GM19455 (cell line): ENCODE measurements around the gene PIGS.

Experiments used
- ATAC-seq: cut with Tn5 transposase; IDR thresholded peaks from one replicate; pipeline ENCODE4 v1.9.1; 2021; ENCODE audit not compliant: unreplicated experiment

Gene PIGS

GRCh38 chr17:28551421-28552175 lies 19.7 kb downstream of the PIGS start:
- ATAC-seq, result no peak

- no peak for ATAC-seq
Observed at GRCh38 chr17:28550858-28551257, 20.5 kb downstream of the PIGS start.

GRCh38 chr17:28549236-28550132 lies 21.8 kb downstream of the PIGS start:
- no peak for ATAC-seq

- no peak for ATAC-seq
Observed at GRCh38 chr17:28548417-28549130, 22.8 kb downstream of the PIGS start.

GRCh38 chr17:28547623-28548416 lies 23.5 kb downstream of the PIGS start:
- ATAC-seq, result no peak

- no peak for ATAC-seq
Observed at GRCh38 chr17:28547096-28547622, 24.2 kb downstream of the PIGS start.

- ATAC-seq, result no peak
Observed at GRCh38 chr17:28545787-28546415, 25.4 kb downstream of the PIGS start.

- no peak for ATAC-seq
Observed at GRCh38 chr17:28545141-28545503, 26.2 kb downstream of the PIGS start.

GRCh38 chr17:28544402-28545140 lies 26.8 kb downstream of the PIGS start:
- no peak for ATAC-seq

GRCh38 chr17:28541439-28541838 lies 29.9 kb downstream of the PIGS start:
- no peak for ATAC-seq

GRCh38 chr17:28540231-28540630 lies 31.1 kb downstream of the PIGS start:
- no peak for ATAC-seq

GRCh38 chr17:28538296-28538895 lies 32.9 kb downstream of the PIGS start:
- ATAC-seq, result no peak

GRCh38 chr17:28537219-28537610 lies 34.1 kb downstream of the PIGS start:
- ATAC-seq, result no peak

GRCh38 chr17:28536532-28537218 lies 34.6 kb downstream of the PIGS start:
- ATAC-seq, result no peak

GRCh38 chr17:28534740-28535375 lies 36.5 kb downstream of the PIGS start:
- ATAC-seq, result no peak

- ATAC-seq, result no peak
Observed at GRCh38 chr17:28533091-28533807, 38.1 kb downstream of the PIGS start.
